ENCODE data around the gene ZEB1.

ZEB1 gene

DNA sequence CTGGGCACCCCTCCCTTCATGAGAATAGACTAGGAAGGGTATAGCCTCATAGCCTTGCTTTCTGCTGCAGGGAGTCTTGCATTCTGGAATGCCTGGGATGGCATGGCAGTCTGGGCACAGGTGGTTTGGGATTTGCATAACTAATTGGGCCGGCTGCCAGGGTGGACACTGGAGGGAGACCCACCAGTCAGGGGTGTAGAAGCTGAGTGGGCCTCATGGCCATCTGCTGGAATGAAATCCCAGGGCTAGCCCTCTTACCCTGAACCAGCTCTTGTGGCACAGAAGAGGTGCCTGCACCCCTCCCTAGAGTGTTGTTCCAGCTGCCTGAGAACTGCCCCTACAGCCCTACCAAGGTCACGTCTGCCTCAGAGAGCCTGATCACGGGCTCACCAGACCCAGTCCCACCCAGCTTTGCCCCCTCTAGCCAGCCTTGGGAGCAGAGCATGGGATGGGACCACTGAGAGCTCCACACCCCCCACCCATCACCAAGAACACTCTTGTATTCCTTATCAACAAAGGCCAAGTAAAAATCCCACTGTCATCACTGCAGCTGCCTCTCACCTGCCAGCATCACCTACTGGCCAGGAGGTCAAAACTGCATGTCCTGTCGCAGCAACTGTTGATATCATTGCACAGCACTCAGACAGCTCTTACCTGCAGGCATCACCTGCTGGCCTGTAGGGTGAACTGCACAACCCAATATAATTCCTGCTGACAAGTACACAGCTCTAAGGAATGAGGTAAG is 148.9 kb downstream of the ZEB1 start:
- H3K4me3 Mint-ChIP-seq, result no peak overlapping the region
- H3K27ac Mint-ChIP-seq, result no peak overlapping the region
- peaks cover 26% of the 10 kb centered on the region for H3K9me3 Mint-ChIP-seq
- peaks cover 6% of the 10 kb centered on the region for H3K4me1 Mint-ChIP-seq
- no peaks in the 10 kb centered on the region for H3K27me3 Mint-ChIP-seq
- peaks cover 49% of the 10 kb centered on the region for H3K36me3 Mint-ChIP-seq

DNA sequence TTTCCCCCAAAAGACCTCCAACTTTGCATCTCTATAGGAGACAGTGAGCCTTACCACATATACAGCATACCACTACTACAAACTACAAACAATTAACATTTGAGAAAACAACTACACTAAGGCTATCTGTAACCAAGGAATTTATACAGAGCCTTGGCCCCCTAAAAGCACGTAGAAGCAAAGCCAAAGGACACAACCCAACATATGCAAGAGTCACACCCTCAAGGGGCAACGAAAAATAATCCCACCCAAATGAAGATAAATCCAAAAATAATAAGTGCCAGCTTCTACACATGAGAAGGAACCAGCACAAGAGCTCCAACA is 149.5 kb downstream of the ZEB1 start:
- H3K4me3 Mint-ChIP-seq, result no peak overlapping the region
- H3K27me3 Mint-ChIP-seq, result no peaks in the 10 kb centered on the region
- peaks cover 43% of the 10 kb centered on the region for H3K36me3 Mint-ChIP-seq
- H3K27ac Mint-ChIP-seq, result no peak overlapping the region
- peaks cover 6% of the 10 kb centered on the region for H3K4me1 Mint-ChIP-seq
- H3K9me3 Mint-ChIP-seq, result peaks cover 21% of the 10 kb centered on the region

DNA sequence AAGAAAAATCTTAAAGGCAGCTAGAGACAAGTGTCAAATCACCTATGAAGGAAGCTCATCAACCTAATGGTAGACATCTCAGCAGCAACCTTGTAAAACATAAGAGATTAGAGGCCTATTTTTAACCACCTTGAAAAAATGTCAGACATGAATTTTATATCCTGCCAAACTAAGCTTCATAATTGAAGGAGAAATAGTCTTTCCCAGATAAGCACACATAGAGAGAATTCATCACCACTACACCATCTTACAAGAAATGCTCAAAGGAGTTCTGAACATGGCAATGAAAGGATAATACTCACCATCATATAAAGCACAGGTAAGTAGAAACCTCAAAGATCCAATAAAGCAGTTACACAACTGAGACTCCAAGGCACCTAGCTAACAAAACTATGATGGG is 156.5 kb downstream of the ZEB1 start:
- Mint-ChIP-seq H3K36me3 (peaks cover 25% of the 10 kb centered on the region), H3K27me3 (no peaks in the 10 kb centered on the region), H3K4me3 (no peak overlapping the region)

DNA sequence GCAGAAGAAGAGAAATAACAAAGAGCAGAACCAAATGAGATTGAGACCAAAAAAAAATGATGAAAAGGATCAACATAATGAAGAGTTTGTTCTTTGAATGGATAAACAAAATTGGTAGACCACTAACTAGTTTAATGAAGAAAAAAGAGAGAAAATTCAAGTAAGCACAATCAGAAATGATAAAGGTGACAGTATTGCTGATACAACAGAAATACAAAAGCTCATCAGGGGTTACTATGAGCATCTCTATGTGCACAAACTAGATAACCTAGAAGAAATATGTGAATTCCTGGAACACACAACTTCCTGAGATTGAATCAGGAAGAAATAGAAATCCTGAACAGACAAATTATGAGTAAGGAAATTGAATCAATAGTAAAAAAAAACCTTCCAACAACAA is 157.1 kb downstream of the ZEB1 start:
- Mint-ChIP-seq H3K27ac (peak overlapping the region; percentile 59), H3K27me3 (no peaks in the 10 kb centered on the region), H3K36me3 (peaks cover 28% of the 10 kb centered on the region), H3K9me3 (peaks cover 16% of the 10 kb centered on the region), H3K4me1 (peaks cover 41% of the 10 kb centered on the region), H3K4me3 (no peak overlapping the region)

More for the DNA sequence above, 156.5 kb downstream of the ZEB1 start:
- peaks cover 41% of the 10 kb centered on the region for H3K4me1 Mint-ChIP-seq
- H3K27ac Mint-ChIP-seq, result no peak overlapping the region
- H3K9me3 Mint-ChIP-seq, result peaks cover 16% of the 10 kb centered on the region

DNA sequence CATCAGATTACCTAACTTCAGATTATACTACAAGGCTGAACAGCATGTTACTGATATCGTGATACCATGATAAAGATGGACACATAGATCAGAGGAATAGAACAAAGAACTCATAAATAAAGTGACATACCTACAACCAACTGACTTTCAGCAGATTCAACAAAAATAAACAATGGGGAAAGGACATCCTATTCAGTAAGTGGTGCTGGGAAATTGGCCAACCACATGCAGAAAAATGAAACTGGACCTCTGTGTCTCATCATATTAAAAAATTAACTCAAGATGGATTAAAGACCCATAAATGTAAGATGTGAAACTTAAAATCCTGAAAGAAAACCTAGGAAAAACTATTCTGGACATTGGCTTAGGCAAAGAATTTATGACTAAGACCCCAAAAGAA is 158.6 kb downstream of the ZEB1 start:
- Mint-ChIP-seq H3K27ac (no peak overlapping the region), H3K4me3 (no peak overlapping the region)

DNA sequence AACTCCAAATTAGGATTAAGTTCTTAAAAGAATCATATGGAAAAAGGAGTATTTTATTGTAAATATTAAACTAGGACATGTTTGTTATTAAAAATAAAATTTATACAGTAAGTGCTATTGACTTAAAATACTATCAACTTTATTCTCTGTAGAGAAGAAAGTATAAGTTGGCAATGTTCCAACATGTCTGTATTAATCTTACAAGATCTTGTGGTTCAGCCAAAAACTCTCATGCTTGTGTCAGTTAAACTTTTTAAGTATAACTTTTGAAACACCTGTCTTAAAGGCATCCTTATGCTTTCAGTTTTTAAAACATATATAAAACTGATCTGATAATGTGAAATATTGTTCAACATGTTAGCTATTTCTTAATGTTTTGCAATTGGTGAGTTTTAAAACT is 160.7 kb downstream of the ZEB1 start:
- Mint-ChIP-seq H3K4me3 (no peak overlapping the region), H3K27me3 (no peaks in the 10 kb centered on the region), H3K36me3 (peaks cover 32% of the 10 kb centered on the region), H3K4me1 (peaks cover 46% of the 10 kb centered on the region), H3K27ac (no peak overlapping the region), H3K9me3 (peaks cover 16% of the 10 kb centered on the region)

More for the DNA sequence above, 158.6 kb downstream of the ZEB1 start:
- Mint-ChIP-seq H3K36me3 (peaks cover 31% of the 10 kb centered on the region), H3K27me3 (no peaks in the 10 kb centered on the region), H3K4me1 (peaks cover 41% of the 10 kb centered on the region), H3K9me3 (peaks cover 16% of the 10 kb centered on the region)

DNA sequence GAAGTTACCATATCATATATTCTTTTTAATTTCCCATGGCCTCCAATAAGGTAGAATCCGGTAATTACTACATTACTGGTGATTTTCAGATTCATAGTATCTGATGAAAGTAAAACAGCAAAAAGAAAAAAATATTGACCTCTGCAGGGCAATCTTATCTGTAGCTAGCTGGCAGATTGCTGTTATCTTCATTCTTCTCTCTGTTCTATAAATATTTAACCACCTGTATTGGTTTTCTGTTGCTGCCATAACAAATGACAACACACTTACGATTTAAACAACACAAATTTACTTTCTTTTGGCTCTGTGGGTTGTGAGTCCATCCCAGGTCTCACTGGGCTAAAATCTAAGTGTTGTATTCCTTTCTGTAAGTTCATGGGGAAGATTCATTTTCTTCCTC is 164.5 kb downstream of the ZEB1 start:
- Mint-ChIP-seq H3K36me3 (peaks cover 22% of the 10 kb centered on the region), H3K9me3 (peaks cover 2% of the 10 kb centered on the region), H3K27me3 (no peaks in the 10 kb centered on the region), H3K4me1 (peaks cover 15% of the 10 kb centered on the region), H3K4me3 (no peak overlapping the region), H3K27ac (no peak overlapping the region)

DNA sequence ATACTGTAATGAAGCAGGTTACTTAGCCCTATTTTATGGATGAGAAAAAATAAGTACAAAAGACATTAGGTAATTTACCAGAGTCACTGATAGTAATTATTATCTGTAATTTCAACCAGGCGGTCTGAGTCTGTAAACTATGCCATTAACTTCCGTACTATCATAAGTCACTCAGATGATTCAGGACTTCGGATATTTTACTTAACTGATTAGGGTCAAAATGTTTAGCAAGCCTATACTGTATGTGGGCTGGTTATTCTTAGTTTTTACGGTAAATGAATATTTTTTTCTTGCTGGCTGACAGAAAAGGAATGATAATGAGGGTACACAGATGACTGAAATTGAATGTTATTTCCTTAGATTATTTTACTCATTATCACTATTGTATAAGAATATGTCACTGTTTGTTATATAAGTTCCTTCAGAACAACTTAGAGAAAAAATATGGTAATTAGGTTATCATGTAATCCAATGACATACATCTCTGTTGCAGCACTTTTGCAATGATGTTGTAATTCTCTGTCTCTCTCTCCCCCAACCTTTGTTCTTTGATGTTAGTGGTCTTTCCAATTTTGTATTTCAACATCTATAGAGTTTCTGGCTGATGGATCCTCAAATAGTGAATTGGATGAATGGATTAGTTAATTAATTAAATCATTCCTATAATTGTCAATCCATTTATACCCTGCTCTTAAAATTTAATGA is 165.6 kb downstream of the ZEB1 start:
- Mint-ChIP-seq H3K27me3 (no peaks in the 10 kb centered on the region), H3K27ac (no peak overlapping the region), H3K4me3 (no peak overlapping the region), H3K36me3 (peaks cover 28% of the 10 kb centered on the region), H3K9me3 (peaks cover 13% of the 10 kb centered on the region), H3K4me1 (peaks cover 12% of the 10 kb centered on the region)

DNA sequence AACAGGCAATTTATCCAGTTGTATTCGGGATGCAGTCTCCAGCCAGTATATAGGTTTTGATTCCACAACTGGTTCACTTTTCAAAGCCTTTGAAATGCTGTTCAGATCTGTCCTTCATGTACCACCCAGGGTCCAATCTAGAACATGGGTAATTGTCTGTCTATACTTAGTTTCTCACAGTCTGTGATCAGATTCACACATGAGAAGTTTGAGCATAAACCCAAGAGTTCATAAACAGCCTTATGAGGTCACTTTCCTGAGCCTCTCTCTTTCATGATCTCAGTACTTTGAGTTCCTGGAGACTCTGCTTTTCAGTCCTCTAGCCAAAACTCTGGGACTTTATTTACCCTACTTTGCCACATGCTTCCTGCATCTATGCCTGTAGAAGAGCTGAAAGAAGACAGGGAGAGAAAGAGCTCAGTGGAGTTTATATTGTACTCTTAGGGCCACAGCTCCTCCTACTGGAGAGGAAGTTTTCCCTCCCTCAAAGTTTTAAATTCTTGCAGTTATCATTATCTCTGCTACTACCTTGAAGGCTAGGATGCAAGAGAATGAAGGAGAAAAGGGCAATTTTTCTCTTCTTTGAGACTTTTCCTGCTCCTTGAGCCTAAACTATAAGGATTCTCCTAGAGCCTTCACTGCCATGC is 172.0 kb downstream of the ZEB1 start:
- Mint-ChIP-seq H3K27me3 (no peaks in the 10 kb centered on the region), H3K27ac (no peak overlapping the region), H3K4me3 (no peak overlapping the region), H3K4me1 (peaks cover 11% of the 10 kb centered on the region), H3K36me3 (peaks cover 20% of the 10 kb centered on the region), H3K9me3 (peaks cover 14% of the 10 kb centered on the region)

DNA sequence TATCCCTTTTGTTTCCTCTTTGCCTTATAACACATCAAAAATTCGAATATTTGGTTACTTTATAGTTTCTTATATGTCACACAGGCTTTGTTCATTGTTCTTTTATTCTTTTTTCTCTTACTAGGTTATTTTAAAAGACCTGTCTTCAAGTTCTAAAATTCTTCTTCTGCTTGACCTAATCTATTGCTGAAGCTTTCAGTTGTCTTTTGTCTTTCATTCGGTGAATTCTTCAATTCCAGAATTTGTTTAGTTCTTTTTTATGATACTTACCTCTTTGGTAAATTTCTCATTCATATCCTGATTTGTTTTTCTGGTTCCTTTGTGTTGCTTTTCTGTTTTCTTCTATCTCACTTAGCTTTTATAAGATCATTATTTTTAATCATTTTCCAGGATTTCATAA is 188.4 kb downstream of the ZEB1 start:
- Mint-ChIP-seq H3K9me3 (peaks cover 43% of the 10 kb centered on the region), H3K27me3 (no peaks in the 10 kb centered on the region), H3K4me1 (peaks cover 28% of the 10 kb centered on the region), H3K27ac (no peak overlapping the region), H3K4me3 (no peak overlapping the region), H3K36me3 (peaks cover 59% of the 10 kb centered on the region)

DNA sequence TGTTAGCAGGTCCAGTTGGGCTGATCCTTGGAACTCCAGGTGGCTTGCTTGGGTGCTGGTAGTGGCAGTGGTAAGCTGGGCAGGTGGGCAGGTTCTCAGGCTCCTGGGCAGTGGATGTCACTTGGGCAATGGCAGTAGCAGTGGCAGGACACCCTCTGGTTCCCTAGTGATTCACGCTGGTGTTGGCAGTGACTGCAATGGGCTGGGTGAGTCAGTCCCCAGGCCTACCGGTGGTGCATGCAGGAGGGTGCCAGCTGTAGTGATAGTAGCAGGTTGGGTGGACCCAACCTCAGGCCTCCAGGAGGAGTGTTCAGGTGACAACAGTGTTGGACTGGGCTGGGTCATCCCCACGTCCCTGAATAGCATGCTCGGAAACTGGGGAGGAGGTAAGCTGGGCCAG is 189.2 kb downstream of the ZEB1 start:
- Mint-ChIP-seq H3K9me3 (peaks cover 43% of the 10 kb centered on the region), H3K36me3 (peaks cover 57% of the 10 kb centered on the region), H3K4me1 (peaks cover 28% of the 10 kb centered on the region), H3K27me3 (no peaks in the 10 kb centered on the region), H3K4me3 (no peak overlapping the region), H3K27ac (peak overlapping the region; percentile 11)

DNA sequence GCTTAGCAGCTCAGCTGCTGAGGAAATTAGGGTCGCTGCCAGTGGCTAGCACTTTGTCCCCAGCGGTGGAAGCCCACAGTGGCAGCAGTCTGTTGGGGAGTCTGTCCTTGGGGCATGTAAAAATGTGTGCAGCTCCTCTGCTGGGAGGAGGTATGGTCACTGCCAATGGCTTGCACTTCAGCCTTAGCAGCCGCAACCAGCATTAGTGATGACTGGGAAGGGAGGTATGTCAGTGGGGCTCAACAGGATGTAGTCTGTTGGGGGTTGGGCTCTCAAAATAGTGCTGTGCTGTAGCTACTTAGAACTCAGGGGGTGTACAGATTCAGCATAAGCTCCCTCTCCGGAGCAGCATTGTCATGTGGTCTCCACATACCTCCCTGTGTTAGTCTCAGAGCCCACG is 189.9 kb downstream of the ZEB1 start:
- peaks cover 51% of the 10 kb centered on the region for H3K36me3 Mint-ChIP-seq

DNA sequence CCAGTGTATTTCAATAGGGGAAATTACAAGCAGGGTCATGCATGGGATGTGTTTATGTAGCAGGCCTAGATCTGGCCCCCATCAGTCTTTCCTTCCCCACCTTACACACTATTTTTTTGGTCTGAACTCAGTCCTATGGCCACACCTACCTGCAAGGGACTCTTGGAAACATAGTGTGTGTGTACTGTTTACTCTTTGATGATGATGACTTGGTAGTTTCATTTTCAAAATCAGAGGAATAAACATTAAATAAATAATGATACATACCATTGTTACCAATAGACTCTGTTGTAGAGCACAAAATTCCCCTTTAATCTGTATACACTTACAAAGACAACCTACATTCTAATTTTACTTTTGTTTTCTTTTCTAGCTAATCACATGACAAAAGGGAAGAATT is 191.0 kb downstream of the ZEB1 start:
- Mint-ChIP-seq H3K27ac (peak overlapping the region; percentile 57), H3K36me3 (peaks cover 45% of the 10 kb centered on the region), H3K4me3 (no peak overlapping the region), H3K27me3 (no peaks in the 10 kb centered on the region), H3K9me3 (peaks cover 30% of the 10 kb centered on the region), H3K4me1 (peaks cover 24% of the 10 kb centered on the region)

More for the DNA sequence above, 189.9 kb downstream of the ZEB1 start:
- H3K27me3 Mint-ChIP-seq, result no peaks in the 10 kb centered on the region
- peaks cover 41% of the 10 kb centered on the region for H3K9me3 Mint-ChIP-seq
- no peak overlapping the region for H3K4me3 Mint-ChIP-seq
- H3K27ac Mint-ChIP-seq, result no peak overlapping the region
- H3K4me1 Mint-ChIP-seq, result peaks cover 27% of the 10 kb centered on the region

DNA sequence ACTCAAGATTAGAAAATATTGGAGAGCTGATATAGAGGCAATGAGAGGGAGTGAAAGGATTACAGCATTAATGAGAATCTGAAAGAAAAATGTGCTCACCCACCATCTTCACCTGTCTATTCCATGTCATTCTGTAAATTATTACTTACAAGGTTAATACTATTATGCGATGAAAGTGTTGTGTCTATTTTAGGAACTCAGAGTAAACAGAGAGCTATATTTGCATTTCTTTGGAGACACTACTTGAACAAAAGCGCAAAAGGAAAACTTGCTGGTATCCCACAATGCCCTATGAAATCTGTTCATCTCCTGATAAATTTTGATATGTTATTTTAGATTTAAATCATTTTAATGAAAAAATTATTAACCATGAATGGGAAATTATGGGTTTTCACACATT is 196.1 kb downstream of the ZEB1 start:
- Mint-ChIP-seq H3K36me3 (peaks cover 17% of the 10 kb centered on the region), H3K27ac (peak overlapping the region; percentile 31), H3K4me3 (no peak overlapping the region), H3K27me3 (no peaks in the 10 kb centered on the region), H3K9me3 (no peaks in the 10 kb centered on the region), H3K4me1 (peaks cover 28% of the 10 kb centered on the region)

DNA sequence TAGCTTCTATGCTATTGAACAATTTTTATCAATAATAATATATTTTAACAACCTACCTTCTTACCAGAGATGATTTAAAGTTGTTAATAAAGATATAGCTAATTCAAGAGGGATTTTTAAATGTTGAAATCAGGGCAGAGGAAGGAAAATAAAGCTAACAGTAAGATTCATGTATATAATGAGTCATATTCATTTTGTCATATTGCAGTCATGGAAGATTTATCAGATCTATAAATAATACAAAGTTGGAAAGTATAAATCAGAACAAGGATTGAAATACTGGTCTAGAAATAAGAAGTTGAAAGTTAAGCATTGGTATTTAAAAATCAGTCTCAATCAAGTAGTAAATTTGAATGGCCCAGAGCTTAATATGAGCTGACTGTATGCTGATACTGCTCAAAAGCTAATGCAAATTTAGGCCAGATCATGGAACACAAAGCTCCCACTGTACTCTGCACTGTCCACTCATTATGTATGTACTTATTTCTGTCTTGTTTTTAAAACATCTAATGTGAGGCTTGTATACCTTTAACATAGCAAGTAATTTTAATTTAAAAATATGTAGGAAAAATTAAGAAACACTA is 196.9 kb downstream of the ZEB1 start:
- Mint-ChIP-seq H3K36me3 (peaks cover 20% of the 10 kb centered on the region), H3K9me3 (no peaks in the 10 kb centered on the region), H3K27me3 (no peaks in the 10 kb centered on the region), H3K4me3 (no peak overlapping the region), H3K4me1 (peaks cover 23% of the 10 kb centered on the region), H3K27ac (peak overlapping the region; percentile 87)
